Stimulated activated CD4-positive, alpha-beta T cell treated with anti-CD3 and anti-CD28 coated beads, Interleukin-4, amount 100 ng/mL, for 4 hours (primary cell): ENCODE data around the gene ZNF189.

ENCODE experiments used
- DNase-seq, 2 experiments: peaks; one replicate each; pipeline ENCODE4 v3.0.0-alpha.2; 2020

ZNF189 gene

DNA sequence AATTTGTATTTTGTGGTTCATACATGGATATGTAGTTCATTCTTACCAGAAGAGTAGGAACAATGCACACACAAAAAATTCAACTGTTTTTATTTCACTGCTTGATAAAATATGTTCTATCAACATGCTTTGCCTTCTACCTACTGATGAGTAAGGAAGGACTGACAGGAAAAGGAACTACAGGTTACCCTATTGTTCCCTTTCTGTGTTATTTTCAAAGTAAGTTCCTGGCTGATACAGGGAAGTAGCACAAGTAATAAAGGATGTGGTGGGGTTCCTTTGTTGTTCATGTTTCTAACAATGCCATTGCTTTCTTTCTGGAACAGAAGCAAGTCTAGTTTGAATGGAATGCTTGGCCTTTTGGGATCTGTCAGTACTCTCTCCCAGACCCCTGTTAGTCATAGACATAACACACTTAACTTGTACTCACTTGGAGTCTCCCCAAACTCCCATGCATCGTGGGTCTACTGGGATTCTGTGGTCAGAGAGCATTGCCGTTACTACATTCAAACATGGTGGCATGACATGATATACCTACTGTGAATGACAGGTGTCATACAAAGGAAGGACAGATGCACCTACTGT, 57.1 kb downstream of the ZNF189 start:
- DNase-seq: no peak

DNA sequence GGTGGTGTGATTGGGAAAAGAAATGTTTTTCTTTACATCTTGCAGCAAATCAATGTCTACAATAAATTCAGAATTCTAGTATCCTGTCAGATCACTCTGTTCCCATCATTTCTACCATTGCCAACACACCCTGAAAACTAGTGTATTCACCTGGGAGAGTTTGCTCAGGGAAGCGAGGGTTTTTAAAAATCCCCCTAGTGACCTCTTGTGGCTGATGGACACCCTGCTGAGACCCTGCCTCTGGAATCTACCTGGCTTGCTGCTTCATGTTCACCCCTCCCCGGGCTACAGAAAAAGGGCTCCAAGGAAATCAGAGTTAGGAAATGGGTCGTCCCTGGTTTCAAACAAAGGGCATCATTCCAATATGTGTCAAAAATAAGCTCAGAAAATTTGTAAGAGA, 58.4 kb downstream of the ZNF189 start:
- DNase-seq: no peak

DNA sequence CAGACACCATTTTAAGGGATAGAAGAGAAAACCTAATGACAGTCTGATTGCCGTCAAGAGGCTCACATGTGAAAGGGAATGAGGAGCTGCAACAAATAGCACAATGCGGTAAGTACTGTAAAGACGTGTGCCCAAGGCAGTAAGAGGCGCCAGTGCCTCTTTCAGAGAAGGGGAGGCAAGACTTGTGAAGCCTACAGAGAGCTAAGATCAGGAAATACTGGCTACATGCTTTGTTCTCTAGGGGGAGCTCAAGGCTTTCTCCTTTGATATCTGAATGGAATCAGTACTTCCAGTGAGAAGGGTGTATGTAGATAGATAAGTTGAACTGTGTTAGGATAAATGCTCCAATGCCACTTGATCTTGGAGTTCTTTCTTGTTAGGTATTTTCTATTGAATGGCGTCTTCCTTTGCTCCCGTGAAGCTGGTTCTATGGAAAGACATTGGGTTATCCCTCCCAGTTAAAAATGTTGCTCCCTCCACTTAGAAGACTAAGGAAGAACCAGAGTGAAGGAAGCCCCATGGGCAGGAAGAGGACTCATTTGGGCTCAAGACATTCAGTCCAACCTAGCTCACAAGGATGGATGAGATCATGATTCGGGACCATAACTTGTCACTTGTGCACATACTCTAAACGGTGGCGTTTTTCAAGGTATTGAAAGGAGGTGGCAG, 60.4 kb downstream of the ZNF189 start:
- no peak for DNase-seq
